ENCODE measurements around the gene IDUA. TPM values are rescaled to one million over a fixed set of nuclear protein-coding genes. Genes with fewer than 3 reads are reported as not detected.

IDUA gene
- total and polyA plus RNA-seq, 7 donors, result 1.2 to 15.2 (median 7.3) TPM

DNA sequence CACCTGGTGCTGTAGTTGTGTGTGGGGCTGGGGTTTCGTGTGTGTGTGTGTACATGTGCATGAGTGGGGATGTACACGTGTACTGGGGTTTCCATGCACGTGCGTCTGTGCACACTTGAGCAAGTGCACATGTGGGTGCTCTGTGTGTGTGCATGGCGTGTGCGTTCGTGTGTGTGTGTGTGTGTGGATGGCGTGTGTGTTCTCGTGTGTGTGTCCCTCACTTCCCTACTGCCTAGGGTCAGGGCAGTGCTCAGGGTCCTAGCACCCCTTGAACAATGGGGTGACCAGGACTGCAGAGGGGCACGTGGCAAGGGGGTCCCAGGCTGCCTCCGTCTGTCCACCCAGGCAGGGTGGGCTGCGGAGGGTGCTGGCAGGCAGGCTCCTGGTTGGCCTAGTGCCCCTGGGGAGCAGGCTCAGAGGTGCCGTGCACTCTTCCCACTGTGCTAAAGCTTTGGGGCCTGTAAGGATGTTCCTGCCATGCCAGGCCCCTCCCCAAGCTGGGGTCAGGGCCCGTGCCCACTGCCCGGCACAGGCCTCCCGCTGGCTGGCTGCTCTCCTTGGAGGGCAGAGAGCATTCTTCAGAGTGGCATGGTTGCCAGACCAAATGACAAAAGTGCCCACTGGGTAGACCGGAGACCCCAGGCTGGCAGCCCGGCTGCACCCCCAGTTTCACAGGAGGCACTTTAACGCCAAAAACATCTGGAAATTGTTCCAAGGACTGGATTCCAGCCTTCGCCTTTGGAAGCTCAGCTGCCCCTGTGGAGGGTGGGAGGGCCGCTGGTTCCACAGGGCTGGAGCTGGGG, 53.7 kb downstream of the IDUA start:
- Histone ChIP-seq H3K36me3 (no peaks in the 10 kb centered on the region), H3K4me1 (peaks cover 4 to 39% (median 33%) of the 10 kb centered on the region in 4 donors), H3K4me3 (no peak overlapping the region), H3K9me3 (no peaks in the 10 kb centered on the region), H3K27ac (no peak overlapping the region), H3K27me3 (peaks cover 21 to 66% (median 40%) of the 10 kb centered on the region in 3 donors)
- 84 to 90% methylated on average over 21 of the region's 21 CpGs for WGBS, 2 donors
- intact Hi-C loops (cut with DNase I), result no loop called here
- no peak for DNase-seq
- TF ChIP-seq, protein P1, sequence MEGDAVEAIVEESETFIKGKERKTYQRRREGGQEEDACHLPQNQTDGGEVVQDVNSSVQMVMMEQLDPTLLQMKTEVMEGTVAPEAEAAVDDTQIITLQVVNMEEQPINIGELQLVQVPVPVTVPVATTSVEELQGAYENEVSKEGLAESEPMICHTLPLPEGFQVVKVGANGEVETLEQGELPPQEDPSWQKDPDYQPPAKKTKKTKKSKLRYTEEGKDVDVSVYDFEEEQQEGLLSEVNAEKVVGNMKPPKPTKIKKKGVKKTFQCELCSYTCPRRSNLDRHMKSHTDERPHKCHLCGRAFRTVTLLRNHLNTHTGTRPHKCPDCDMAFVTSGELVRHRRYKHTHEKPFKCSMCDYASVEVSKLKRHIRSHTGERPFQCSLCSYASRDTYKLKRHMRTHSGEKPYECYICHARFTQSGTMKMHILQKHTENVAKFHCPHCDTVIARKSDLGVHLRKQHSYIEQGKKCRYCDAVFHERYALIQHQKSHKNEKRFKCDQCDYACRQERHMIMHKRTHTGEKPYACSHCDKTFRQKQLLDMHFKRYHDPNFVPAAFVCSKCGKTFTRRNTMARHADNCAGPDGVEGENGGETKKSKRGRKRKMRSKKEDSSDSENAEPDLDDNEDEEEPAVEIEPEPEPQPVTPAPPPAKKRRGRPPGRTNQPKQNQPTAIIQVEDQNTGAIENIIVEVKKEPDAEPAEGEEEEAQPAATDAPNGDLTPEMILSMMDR (IDR thresholded peaks at IDR 0.05), result no peak
- TF ChIP-seq EP300 (IDR thresholded peaks at IDR 0.05) (no peak), POLR2AphosphoS5 (IDR thresholded peaks at IDR 0.05) (no peak), POLR2A (IDR thresholded peaks at IDR 0.05) (no peak)

DNA sequence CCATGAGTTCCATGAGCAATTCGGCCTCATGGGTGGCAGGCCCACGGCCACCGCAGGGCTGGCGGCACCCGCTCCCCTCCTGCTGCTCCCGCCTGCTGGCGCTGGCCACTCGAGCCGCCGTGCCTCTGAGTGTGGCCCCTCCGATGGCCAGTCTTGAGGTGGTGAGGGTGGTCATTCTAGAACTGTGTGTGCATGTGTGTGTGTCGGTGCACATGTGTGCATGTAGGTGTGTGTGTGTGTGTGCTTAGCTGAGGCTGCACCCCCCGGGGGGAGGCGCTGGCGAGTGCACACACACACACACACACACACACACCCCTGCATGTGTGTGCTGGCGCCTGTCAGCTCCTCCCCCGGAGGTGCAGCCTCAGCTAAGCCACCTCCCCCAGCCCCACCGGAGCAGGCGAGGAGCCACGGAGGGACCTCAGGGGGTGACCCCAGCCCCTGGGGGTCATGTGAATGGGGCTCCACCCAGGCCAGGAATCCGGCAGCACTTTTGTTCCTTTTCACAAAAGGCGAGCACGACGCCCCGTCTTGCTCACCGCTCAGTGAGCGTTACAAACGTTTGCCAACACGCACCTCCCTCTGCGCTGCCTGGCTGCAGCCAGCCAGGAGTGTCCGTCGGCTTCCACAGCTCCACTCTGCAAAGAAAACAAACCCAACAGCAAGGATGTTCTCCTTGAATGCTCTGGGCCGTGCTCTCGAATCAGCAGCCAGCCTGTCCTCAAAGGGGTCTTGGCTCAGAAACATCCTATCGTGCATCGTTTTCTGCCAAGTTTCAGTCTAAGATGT, 54.5 kb downstream of the IDUA start:
- Histone ChIP-seq H3K27ac (peak overlapping the region in 1 of 4 donors; percentile 41), H3K27me3 (peaks cover 22 to 71% (median 43%) of the 10 kb centered on the region in 3 donors), H3K36me3 (no peaks in the 10 kb centered on the region), H3K4me3 (peak overlapping the region in 1 of 4 donors; percentile 2), H3K4me1 (peaks cover 4 to 39% (median 35%) of the 10 kb centered on the region in 4 donors), H3K9me3 (no peaks in the 10 kb centered on the region)
- WGBS, 2 donors, result 33 to 54% methylated on average over 36 of the region's 36 CpGs
- DNase-seq, result no peak
- TF ChIP-seq POLR2A (IDR thresholded peaks at IDR 0.05) (no peak), EP300 (IDR thresholded peaks at IDR 0.05) (no peak), POLR2AphosphoS5 (IDR thresholded peaks at IDR 0.05) (no peak)
- TF ChIP-seq, protein P1 (IDR thresholded peaks at IDR 0.05), result no peak
- intact Hi-C loops (cut with DNase I), result no loop called here

DNA sequence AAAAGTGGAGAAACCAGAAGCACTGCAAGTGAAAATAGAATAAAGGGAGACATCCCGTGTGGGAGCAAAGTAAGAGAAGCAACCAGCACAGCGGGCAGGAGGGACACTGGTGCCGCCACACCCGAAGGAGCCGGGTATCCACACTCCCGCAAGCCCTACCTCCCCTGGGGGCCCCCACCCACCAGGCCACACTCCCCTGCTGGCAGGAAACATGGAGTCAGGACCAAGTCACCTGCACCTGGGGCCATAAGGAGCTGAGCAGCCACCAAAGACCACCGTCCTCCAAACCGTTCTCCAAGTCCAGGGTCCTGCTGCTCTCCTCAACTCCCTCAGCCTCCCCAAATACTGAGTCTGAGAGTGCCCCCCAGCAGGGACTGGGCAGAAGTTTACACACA, 55.1 kb downstream of the IDUA start:
- H3K4me1 ChIP-seq, result peaks cover 4 to 42% (median 37%) of the 10 kb centered on the region in 4 donors
- 24 to 58% methylated on average over 8 of the region's 8 CpGs for WGBS, 2 donors

DNA sequence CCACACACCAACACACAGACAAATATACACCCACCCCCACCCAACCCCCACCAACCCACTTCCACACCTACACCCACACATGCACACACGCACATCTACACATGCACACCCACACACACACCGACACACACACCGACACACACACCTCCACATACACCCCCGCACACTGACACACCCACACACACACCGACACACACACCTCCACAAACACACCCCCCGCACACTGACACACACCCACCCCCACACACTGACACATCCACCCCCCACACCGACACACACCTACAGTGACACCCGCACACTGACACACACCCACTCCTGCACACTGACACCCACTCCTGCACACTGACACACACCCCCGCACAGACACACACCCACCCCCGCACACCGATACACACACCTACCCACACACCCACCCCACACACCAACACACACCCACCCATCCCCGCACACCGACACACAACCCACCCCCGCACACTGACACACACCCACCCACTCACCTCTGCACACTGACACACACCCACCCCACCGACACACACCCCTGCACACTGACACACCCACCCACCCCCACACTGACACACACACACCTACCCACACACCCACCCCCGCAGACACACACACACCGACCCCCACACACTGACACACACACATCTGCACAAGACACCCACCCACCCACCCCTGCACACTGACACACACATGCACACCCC, 55.7 kb downstream of the IDUA start:
- Histone ChIP-seq H3K4me1 (peaks cover 4 to 48% (median 43%) of the 10 kb centered on the region in 4 donors), H3K36me3 (no peaks in the 10 kb centered on the region), H3K27me3 (peaks cover 22 to 78% (median 42%) of the 10 kb centered on the region in 3 donors), H3K4me3 (no peak overlapping the region), H3K9me3 (no peaks in the 10 kb centered on the region), H3K27ac (no peak overlapping the region)
- WGBS, 2 donors, result 78 to 87% methylated on average over 17 of the region's 17 CpGs
- intact Hi-C loops (cut with DNase I), result no loop called here
- no peak for DNase-seq
- TF ChIP-seq POLR2AphosphoS5 (IDR thresholded peaks at IDR 0.05), result no peak
- TF ChIP-seq, protein P1 (IDR thresholded peaks at IDR 0.05), result no peak
- no peak for TF ChIP-seq EP300 (IDR thresholded peaks at IDR 0.05)
- no peak for TF ChIP-seq POLR2A (IDR thresholded peaks at IDR 0.05)

More for the DNA sequence above, 55.1 kb downstream of the IDUA start:
- Histone ChIP-seq H3K27ac (peak overlapping the region in 1 of 4 donors; percentile 41), H3K4me3 (peak overlapping the region in 1 of 4 donors; percentile 2), H3K9me3 (no peaks in the 10 kb centered on the region), H3K27me3 (peaks cover 22 to 73% (median 40%) of the 10 kb centered on the region in 3 donors), H3K36me3 (no peaks in the 10 kb centered on the region)
- DNase-seq, result no peak
- intact Hi-C loops (cut with DNase I), result no loop called here
- no peak for TF ChIP-seq EP300 (IDR thresholded peaks at IDR 0.05)
- no peak for TF ChIP-seq POLR2A (IDR thresholded peaks at IDR 0.05)
